KMS-11 (cell line): Measurements from ENCODE around the gene SLC22A12.

Source experiments
- H2AFZ ChIP-seq: fragments of 200-600 bp; sonication (generic); 2 replicates; pipeline ENCODE4 v1.6.1; 2016; ENCODE audit warnings: antibody characterized with exemption, mixed run types, low read depth
- H3K27ac ChIP-seq: fragments of 200-600 bp; sonication (generic); 2 replicates; pipeline ENCODE4 v1.6.1; 2016; ENCODE audit warnings: mild to moderate bottlenecking, mixed run types
- H3K27me3 ChIP-seq: fragments of 200-600 bp; sonication (generic); 2 replicates; pipeline ENCODE4 v1.6.1; 2017; ENCODE audit warnings: mild to moderate bottlenecking, low read depth, mixed run types, moderate library complexity; ENCODE audit not compliant: insufficient read depth
- H3K36me3 ChIP-seq: fragments of 200-600 bp; sonication (generic); 2 replicates; pipeline ENCODE4 v1.6.1; 2017; ENCODE audit warnings: mild to moderate bottlenecking, mixed run types; ENCODE audit not compliant: insufficient read depth
- H3K4me1 ChIP-seq: fragments of 200-600 bp; sonication (generic); 2 replicates; pipeline ENCODE4 v1.6.1; 2016; ENCODE audit warnings: mild to moderate bottlenecking, low read depth, mixed run types; ENCODE audit not compliant: poor library complexity, severe bottlenecking
- H3K4me2 ChIP-seq: fragments of 200-600 bp; sonication (generic); 2 replicates; pipeline ENCODE4 v1.7.0; 2016; ENCODE audit warnings: mild to moderate bottlenecking, mixed run types
- H3K4me3 ChIP-seq: fragments of 200-600 bp; sonication (generic); IDR thresholded peaks from 2 replicates; pipeline ENCODE4 v1.6.1; 2017; ENCODE audit warnings: low read depth, low read length, mixed read lengths; ENCODE audit not compliant: insufficient read depth
- H3K79me2 ChIP-seq: fragments of 200-600 bp; sonication (generic); 2 replicates; pipeline ENCODE4 v1.6.1; 2016; ENCODE audit warnings: low read depth, mixed run types; ENCODE audit not compliant: insufficient read depth
- H3K9ac ChIP-seq: fragments of 200-600 bp; sonication (generic); 2 replicates; pipeline ENCODE4 v1.6.1; 2016; ENCODE audit warnings: mild to moderate bottlenecking, mixed run types
- H4K20me1 ChIP-seq: fragments of 200-600 bp; sonication (generic); 2 replicates; pipeline ENCODE4 v1.6.1; 2016; ENCODE audit warnings: mild to moderate bottlenecking, mixed run types; ENCODE audit not compliant: insufficient read depth
- TF ChIP-seq, protein P1 (sequence below): fragments of 200-600 bp; sonication (generic); conservative IDR thresholded peaks from 2 replicates; pipeline ENCODE4 v1.6.1; 2017; ENCODE audit warnings: low read depth, mild to moderate bottlenecking, antibody characterized with exemption, low read length, moderate library complexity, mixed read lengths

Gene SLC22A12

DNA sequence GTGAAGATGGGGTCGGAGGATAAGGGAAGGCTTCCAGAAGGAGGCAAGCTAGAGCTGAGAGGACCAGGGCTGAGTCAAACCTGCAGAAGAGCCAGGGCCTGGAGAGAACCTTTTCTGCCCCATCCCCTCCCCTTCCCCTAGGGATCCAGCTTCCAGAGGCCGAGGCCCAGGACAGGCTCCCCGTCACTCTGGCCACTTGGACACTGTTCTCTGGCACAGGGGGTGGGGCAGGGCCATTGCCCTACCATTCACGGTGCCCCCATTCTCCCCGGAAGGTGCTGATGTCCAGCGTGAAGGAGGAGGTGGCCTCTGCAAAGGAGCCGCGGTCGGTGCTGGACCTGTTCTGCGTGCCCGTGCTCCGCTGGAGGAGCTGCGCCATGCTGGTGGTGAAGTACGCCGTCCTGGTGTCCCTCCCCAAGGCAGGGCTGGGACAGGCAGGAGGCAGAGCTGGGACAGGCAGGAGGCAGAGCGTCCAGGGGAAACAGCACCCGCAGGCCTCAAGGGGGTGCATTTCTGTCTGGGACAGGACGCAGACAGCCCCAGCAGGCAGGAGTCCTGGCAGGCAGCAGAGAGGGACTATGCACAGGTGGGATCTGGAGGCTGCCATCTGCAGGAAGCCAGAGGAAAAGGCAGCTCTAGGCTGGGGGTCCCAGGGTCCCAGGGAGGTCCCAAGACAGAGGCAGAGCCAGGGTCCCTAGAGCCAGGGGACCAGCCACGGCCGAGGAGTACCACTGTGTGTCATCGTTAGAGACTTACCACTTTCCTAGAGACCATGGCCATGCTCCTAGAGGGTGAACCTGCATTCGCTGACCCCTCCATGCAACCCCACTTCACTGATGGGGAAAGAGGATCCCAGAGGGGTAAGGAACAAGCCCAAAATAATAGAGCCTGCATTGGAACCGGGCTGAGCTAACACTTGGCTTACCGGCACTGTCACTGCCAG lies 25.8 kb upstream of the SLC22A12 start:
- peaks cover 61% of the 10 kb centered on the region for H3K27me3 ChIP-seq
- no peak overlapping the region for H2AFZ ChIP-seq
- no peak overlapping the region for H3K27ac ChIP-seq
- H3K4me2 ChIP-seq: no peak overlapping the region
- no peaks in the 10 kb centered on the region for H3K36me3 ChIP-seq
- TF ChIP-seq, protein P1, sequence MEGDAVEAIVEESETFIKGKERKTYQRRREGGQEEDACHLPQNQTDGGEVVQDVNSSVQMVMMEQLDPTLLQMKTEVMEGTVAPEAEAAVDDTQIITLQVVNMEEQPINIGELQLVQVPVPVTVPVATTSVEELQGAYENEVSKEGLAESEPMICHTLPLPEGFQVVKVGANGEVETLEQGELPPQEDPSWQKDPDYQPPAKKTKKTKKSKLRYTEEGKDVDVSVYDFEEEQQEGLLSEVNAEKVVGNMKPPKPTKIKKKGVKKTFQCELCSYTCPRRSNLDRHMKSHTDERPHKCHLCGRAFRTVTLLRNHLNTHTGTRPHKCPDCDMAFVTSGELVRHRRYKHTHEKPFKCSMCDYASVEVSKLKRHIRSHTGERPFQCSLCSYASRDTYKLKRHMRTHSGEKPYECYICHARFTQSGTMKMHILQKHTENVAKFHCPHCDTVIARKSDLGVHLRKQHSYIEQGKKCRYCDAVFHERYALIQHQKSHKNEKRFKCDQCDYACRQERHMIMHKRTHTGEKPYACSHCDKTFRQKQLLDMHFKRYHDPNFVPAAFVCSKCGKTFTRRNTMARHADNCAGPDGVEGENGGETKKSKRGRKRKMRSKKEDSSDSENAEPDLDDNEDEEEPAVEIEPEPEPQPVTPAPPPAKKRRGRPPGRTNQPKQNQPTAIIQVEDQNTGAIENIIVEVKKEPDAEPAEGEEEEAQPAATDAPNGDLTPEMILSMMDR: no peak
- H3K4me3 ChIP-seq: no peak overlapping the region
- no peaks in the 10 kb centered on the region for H3K79me2 ChIP-seq
- no peaks in the 10 kb centered on the region for H4K20me1 ChIP-seq
- H3K4me1 ChIP-seq: no peaks in the 10 kb centered on the region
- no peak overlapping the region for H3K9ac ChIP-seq

DNA sequence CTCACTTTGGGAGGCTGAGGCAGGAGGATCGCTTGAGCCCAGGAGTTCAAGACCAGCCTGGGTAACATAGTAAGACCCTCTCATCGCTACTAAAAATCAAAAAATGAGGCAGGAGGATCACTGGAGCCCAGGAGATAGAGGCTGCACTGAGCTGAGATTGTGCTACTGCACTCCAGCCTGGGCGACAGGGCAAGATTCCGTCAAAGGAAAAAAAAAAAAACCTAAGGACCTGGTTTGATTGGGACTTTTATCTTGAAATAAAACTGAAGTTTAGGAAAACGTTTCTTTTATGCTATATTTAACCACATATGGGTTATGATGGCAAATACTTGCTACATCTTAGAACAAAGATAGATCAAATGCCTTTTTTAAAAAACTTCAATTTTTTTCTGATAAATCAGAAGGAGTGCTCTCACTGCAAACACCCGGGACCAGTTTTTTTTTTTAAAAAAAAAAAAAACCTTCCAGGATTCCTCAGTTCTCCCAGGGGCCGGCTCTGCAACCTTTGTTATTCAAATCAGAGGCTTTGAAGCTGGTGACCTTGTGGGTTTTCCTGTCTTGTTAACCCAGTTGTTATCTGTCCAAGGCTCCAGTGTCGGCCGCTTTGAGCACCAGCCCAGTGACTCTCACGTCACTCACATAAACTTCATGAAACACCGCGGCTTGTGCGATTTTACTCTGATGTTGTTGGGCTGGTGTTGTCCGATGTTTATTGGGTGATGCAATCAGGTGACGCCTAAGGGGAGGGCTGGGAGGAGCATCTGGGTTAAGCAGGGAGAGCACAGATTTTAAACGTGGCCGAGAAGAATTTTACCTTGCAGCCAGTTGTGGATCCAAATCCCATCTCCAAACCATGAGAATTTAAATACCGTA lies 24.7 kb upstream of the SLC22A12 start:
- no peaks in the 10 kb centered on the region for H3K4me1 ChIP-seq

DNA sequence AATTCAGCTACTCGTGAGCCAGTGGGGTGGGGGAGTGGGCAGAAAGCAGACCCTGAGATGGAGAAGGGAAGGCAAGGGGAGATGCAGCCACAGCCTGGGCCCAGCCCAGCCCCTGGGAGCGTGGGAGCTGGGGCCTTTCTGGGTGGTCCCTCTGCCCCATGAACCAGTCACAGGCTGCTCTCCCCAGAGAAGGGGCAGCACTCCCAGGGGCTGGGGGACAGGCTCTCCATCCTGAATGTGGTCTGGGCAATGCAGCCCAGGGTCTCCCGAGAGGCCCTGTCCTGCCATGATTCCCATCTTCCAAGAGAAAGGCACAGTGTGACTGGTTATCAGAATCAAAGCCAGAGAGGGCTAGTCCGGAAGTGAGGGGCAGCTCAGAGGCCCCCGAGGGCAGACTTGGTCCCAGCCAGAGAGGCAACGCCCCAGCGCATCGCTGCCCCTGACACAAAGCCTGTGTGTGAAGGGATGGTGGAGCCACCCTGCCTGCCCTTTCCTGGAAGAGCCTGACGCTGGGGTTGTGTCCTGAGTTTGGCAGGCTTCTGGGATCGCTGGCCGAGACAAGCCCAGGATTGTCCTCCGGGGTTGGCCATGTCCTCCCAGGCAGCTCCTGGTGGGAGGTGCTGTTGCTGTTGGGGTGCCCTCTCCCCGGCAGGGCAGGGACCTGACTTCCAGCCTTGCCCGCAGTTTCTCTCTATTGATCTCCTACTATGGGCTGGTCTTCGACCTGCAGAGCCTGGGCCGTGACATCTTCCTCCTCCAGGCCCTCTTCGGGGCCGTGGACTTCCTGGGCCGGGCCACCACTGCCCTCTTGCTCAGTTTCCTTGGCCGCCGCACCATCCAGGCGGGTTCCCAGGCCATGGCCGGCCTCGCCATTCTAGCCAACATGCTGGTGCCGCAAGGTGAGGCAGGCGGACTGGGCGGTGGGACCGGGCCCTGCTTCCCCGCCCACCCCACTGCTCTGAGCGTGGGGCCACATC lies 23.8 kb upstream of the SLC22A12 start:
- no peak overlapping the region for H3K4me3 ChIP-seq
- no peak overlapping the region for H3K4me2 ChIP-seq
- TF ChIP-seq, protein P1: no peak
- H4K20me1 ChIP-seq: no peaks in the 10 kb centered on the region
- H3K27ac ChIP-seq: no peak overlapping the region
- H3K9ac ChIP-seq: no peak overlapping the region
- H3K4me1 ChIP-seq: no peaks in the 10 kb centered on the region
- H3K27me3 ChIP-seq: peaks cover 52% of the 10 kb centered on the region
- no peaks in the 10 kb centered on the region for H3K36me3 ChIP-seq
- H3K79me2 ChIP-seq: no peaks in the 10 kb centered on the region
- no peak overlapping the region for H2AFZ ChIP-seq

More for the DNA sequence above, 24.7 kb upstream of the SLC22A12 start:
- Histone ChIP-seq H3K4me2 (no peak overlapping the region), H3K79me2 (no peaks in the 10 kb centered on the region), H3K36me3 (no peaks in the 10 kb centered on the region), H3K27me3 (peaks cover 51% of the 10 kb centered on the region), H3K9ac (no peak overlapping the region), H4K20me1 (no peaks in the 10 kb centered on the region), H3K4me3 (no peak overlapping the region), H3K27ac (no peak overlapping the region), H2AFZ (no peak overlapping the region)
- TF ChIP-seq, protein P1: no peak
